MM.1S (cell line): ENCODE data around the gene ARHGEF18.

Experiments used
- EZH2 ChIP-seq: fragments of 300-600 bp; sonication (generic); optimal IDR thresholded peaks from 2 replicates; pipeline ENCODE3; 2017; ENCODE audit warnings: low read depth, mild to moderate bottlenecking, antibody characterized with exemption, low read length, mixed read lengths
- EZH2phosphoT487 ChIP-seq: fragments of 300-600 bp; sonication (generic); IDR thresholded peaks from 2 replicates; pipeline ENCODE4 v1.6.1; 2018; ENCODE audit warnings: antibody characterized with exemption, low read length
- TF ChIP-seq, protein P1 (sequence below): fragments of 300-600 bp; sonication (generic); IDR thresholded peaks from 2 replicates; pipeline ENCODE4 v1.5.1; 2016; ENCODE audit warnings: antibody characterized with exemption, low read length, mixed read lengths

DNA sequence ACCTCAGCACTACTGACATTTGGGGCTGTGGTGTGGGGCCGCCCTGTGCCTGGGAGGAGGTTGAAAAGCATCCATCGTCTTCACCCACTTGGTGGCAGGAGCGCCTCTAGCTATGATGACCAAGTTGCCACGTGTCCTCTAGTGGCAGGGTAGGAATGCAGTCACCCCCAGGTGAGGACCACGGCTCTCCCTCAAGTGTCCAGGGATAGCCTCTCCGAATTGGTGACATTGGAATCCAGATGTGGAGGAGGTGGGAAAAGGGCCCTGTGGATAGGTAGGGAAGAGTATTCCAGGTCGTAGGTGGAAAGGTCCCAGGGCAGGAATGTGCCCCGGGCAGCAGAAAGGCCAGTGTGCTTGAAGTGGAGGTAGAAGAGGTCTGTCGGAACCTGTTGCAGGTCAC lies 37.6 kb downstream of the ARHGEF18 start:
- TF ChIP-seq, protein P1, sequence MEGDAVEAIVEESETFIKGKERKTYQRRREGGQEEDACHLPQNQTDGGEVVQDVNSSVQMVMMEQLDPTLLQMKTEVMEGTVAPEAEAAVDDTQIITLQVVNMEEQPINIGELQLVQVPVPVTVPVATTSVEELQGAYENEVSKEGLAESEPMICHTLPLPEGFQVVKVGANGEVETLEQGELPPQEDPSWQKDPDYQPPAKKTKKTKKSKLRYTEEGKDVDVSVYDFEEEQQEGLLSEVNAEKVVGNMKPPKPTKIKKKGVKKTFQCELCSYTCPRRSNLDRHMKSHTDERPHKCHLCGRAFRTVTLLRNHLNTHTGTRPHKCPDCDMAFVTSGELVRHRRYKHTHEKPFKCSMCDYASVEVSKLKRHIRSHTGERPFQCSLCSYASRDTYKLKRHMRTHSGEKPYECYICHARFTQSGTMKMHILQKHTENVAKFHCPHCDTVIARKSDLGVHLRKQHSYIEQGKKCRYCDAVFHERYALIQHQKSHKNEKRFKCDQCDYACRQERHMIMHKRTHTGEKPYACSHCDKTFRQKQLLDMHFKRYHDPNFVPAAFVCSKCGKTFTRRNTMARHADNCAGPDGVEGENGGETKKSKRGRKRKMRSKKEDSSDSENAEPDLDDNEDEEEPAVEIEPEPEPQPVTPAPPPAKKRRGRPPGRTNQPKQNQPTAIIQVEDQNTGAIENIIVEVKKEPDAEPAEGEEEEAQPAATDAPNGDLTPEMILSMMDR = peak; percentile 27
- TF ChIP-seq EZH2 (no peak), EZH2phosphoT487 (no peak)
